Stomach (tissue), 9 donors: ENCODE results near the gene DIDO1. TPM values are rescaled to one million over a fixed set of nuclear protein-coding genes. Genes with fewer than 3 reads are reported as not detected.

Experiments used
- DNase-seq, 2 donors: peaks; one replicate each; pipeline versions ENCODE4 v3.0.0 to v3.0.0-alpha.2; 2013 to 2019
- H3K27ac ChIP-seq, 5 donors: fragments of 200-600 bp in 4 of 5; sonication (generic) in 4 of 5; one replicate each; pipeline ENCODE4 v1.5.1; 2013 to 2019; ENCODE audit warnings: mild to moderate bottlenecking in 1 of 5, moderate library complexity in 1 of 5
- H3K27me3 ChIP-seq, 3 donors: fragments of 200-600 bp; sonication (generic); one replicate each; pipeline ENCODE4 v1.5.1; 2017 to 2019; ENCODE audit warnings: mixed run types in 1 of 3
- H3K36me3 ChIP-seq, 4 donors: fragments of 200-600 bp; sonication (generic); 1 replicate in 3 of 4; 2 replicates in 1 of 4; pipeline ENCODE4 v1.5.1; 2016 to 2019
- H3K4me1 ChIP-seq, 4 donors: fragments of 200-600 bp; sonication (generic); one replicate each; pipeline ENCODE4 v1.5.1; 2016 to 2019
- H3K4me3 ChIP-seq, 4 donors: fragments of 200-600 bp; sonication (generic) in 3 of 4; one replicate each; pipeline ENCODE4 v1.5.1; 2016 to 2019; ENCODE audit warnings: mild to moderate bottlenecking in 1 of 4
- H3K9me3 ChIP-seq, 4 donors: fragments of 200-600 bp; sonication (generic); one replicate each; pipeline ENCODE4 v1.5.1; 2016 to 2019
- EP300 ChIP-seq: sonication (generic); formaldehyde crosslinking; IDR thresholded peaks from one replicate; pipeline ENCODE4 v1.6.1; 2017; ENCODE audit warnings: antibody characterized with exemption
- POLR2A ChIP-seq, 4 donors: fragments of 450-650 bp; IDR thresholded peaks; one replicate each; pipeline ENCODE4 v1.6.1; 2016; ENCODE audit warnings: antibody characterized with exemption in 4 of 4, control low read depth in 2 of 4, mild to moderate bottlenecking in 1 of 4, moderate library complexity in 1 of 4
- POLR2AphosphoS5 ChIP-seq, 3 donors: sonication (generic); formaldehyde crosslinking; IDR thresholded peaks; one replicate each; pipeline ENCODE4 v1.6.1; 2016; ENCODE audit warnings: antibody characterized with exemption in 3 of 3
- WGBS, 5 donors: extraction: QIAGEN DNeasy Blood & Tissue Kit in 3 of 5; methylation state at CpG; one replicate each; pipeline versions ENCODE4 v1.1.5 to v1.1.7; 2013 to 2018; 5-methylcytosine and 5-hydroxymethylcytosine counted together
- intact Hi-C: fragments of 100-400 bp; cut with DNase I; formaldehyde crosslinking; loops from one replicate; pipeline ENCODE4 v1.15.1; 2023; ENCODE audit warnings: low total_unique reads
- polyA plus RNA-seq, 3 donors: library from polyadenylated mRNA; stranded (reverse); fragments of 200-250 nt; gene quantifications; one replicate each; pipeline ENCODE4 v1.2.3, GENCODE V29; 2013
- total RNA-seq, 5 donors: library from RNA; depleted of rRNA; stranded (reverse); fragments of >200 nt; gene quantifications; one replicate each; pipeline versions ENCODE4 v1.1.0 to v1.2.3, GENCODE V29; 2014 to 2016
- TF ChIP-seq, protein P1 (sequence below), 7 experiments: fragments of 450-650 bp in 4 of 7; fragments of 200-600 bp in 3 of 7; sonication (generic) in 3 of 7; IDR thresholded peaks; one replicate each; pipeline ENCODE4 v1.5.1; 2016 to 2019; ENCODE audit warnings: antibody characterized with exemption in 7 of 7, control low read depth in 2 of 7, mild to moderate bottlenecking in 1 of 7
- donor health status: healthy with polysubstance abuse.
- donor health status: Bipolar disorder and iron deficiency.
- donor health status: healthy.

DIDO1 gene
- total and polyA plus RNA-seq, 8 donors: 8.1 to 117 (median 57.7) TPM

DNA sequence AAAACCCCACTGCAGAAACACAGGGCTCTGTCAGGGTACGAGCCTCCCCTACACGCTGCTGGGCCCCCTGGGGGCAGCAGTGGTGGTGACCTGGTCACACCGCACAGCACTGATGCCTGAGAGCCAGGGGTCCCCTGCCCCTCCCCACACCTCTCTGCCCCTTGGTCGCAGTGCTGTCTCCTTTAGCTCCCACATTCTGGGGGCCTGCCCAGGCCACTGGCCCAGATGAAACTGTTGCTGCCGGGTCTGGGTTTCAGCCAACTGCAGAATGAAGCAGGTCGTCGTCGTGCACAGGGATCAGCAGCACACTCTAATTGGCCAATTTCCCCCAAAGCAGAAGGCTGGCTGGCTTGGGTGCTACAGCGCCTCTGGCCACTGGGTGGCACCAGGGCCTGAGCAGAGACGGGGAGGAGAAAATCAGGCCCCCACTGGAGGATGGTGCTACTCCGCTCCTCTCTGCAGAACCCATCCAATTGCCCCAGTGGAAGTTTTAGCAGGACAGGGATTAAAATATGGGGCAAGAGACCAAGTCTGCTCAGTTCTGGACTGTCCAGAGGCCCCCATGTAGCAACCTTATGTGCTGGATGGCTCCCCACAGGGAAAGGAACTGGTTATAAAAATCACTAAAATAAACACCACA lies 26.1 kb downstream of the DIDO1 start:
- peaks cover 26 to 38% (median 36%) of the 10 kb centered on the region in 4 donors for H3K4me1 ChIP-seq
- H3K27me3 ChIP-seq: no peaks in the 10 kb centered on the region
- TF ChIP-seq, protein P1, sequence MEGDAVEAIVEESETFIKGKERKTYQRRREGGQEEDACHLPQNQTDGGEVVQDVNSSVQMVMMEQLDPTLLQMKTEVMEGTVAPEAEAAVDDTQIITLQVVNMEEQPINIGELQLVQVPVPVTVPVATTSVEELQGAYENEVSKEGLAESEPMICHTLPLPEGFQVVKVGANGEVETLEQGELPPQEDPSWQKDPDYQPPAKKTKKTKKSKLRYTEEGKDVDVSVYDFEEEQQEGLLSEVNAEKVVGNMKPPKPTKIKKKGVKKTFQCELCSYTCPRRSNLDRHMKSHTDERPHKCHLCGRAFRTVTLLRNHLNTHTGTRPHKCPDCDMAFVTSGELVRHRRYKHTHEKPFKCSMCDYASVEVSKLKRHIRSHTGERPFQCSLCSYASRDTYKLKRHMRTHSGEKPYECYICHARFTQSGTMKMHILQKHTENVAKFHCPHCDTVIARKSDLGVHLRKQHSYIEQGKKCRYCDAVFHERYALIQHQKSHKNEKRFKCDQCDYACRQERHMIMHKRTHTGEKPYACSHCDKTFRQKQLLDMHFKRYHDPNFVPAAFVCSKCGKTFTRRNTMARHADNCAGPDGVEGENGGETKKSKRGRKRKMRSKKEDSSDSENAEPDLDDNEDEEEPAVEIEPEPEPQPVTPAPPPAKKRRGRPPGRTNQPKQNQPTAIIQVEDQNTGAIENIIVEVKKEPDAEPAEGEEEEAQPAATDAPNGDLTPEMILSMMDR (IDR thresholded peaks at IDR 0.05): peak in 5 of 7 experiments; percentile 80 to 92 (median 88)
- TF ChIP-seq EP300 (no peak), POLR2AphosphoS5 (IDR thresholded peaks at IDR 0.05) (peak in 1 of 3 donors; percentile 74), POLR2A (IDR thresholded peaks at IDR 0.05) (no peak)
- WGBS, 5 donors: 0 to 5% (median 2%) methylated on average over 3 to 11 of the region's 11 CpGs
- H3K36me3 ChIP-seq: peaks cover 43 to 62% (median 60%) of the 10 kb centered on the region in 4 donors
- no peak overlapping the region for H3K4me3 ChIP-seq
- no peaks in the 10 kb centered on the region for H3K9me3 ChIP-seq
- H3K27ac ChIP-seq: peak overlapping the region; percentile 57 to 79 (median 72)
- intact Hi-C loops: loop anchor here (10.0 kb wide), 1 partner anchor 105 kb away; the partner anchor contains the start of gene BHLHE23
- peak; percentile 75 to 92 for DNase-seq

DNA sequence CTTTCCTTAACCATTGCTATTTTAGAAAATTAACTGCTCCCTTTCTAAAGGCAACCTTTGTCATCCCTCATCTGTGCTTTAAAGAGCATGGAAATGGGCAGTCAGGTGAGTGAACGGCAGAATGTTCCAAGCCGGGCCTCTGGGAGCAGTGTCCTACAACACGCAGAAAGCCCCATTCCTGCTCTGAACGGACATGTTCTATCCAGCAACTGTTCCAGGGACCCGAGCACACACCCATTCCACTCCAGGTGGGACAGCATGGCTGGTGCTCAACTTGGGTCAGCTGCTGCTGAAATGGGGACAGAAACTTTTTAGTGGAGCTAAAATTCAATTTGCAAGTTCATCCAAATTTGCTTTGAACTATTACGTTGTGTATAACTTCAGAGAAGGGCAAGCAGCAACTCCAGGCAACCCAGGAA lies 26.7 kb downstream of the DIDO1 start:
- TF ChIP-seq, protein P1 (IDR thresholded peaks at IDR 0.05): no peak
- no peak for TF ChIP-seq POLR2AphosphoS5 (IDR thresholded peaks at IDR 0.05)
- TF ChIP-seq POLR2A (IDR thresholded peaks at IDR 0.05): no peak
- no peak for TF ChIP-seq EP300
- no peaks in the 10 kb centered on the region for H3K27me3 ChIP-seq
- peak in 1 of 2 donors; percentile 69 for DNase-seq
- intact Hi-C loops: loop anchor here (10.0 kb wide), 1 partner anchor 105 kb away; the partner anchor contains the start of gene BHLHE23
- peak overlapping the region in 4 of 5 donors; percentile 50 to 79 (median 67) for H3K27ac ChIP-seq
- H3K9me3 ChIP-seq: no peaks in the 10 kb centered on the region
- 0 to 11% (median 6%) methylated on average over 6 of the region's 6 CpGs for WGBS, 5 donors
- peaks cover 26 to 38% (median 36%) of the 10 kb centered on the region in 4 donors for H3K4me1 ChIP-seq
- no peak overlapping the region for H3K4me3 ChIP-seq
- H3K36me3 ChIP-seq: peaks cover 43 to 62% (median 60%) of the 10 kb centered on the region in 4 donors

DNA sequence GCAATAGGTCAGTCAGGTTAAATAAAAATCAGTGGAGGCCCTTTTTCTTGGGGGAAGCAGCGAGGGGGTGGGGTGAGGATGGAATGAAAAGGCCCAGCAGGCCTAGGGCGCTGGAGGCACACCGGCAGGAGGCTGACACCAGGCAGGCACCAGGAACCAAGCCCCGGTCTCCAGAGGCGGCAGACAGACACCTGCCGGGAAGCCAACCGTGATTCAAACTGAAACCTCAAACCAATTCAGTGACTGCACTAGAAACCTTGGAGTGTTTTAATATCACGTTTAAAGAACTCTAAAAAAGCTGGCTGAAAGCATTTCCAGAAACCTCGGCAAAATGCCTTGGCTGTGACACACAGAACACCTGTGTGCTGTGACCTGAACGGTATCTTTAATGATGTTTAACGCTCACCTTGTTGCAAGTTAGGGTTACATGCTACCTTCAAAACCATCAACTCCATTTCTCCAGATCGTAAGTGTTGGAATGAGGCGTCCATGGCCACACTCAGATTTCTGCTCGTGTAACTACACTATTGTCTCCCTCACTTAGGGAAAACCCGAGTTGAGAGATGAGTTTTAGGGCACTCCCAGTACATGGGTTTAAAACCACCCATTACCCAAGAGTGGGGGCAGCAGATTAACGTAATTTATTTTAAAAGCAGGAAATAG lies 27.2 kb downstream of the DIDO1 start:
- Histone ChIP-seq H3K4me1 (peaks cover 26 to 38% (median 36%) of the 10 kb centered on the region in 4 donors), H3K27ac (peak overlapping the region in 4 of 5 donors; percentile 50 to 79 (median 60)), H3K36me3 (peaks cover 43 to 62% (median 60%) of the 10 kb centered on the region in 4 donors), H3K4me3 (no peak overlapping the region), H3K27me3 (no peaks in the 10 kb centered on the region), H3K9me3 (no peaks in the 10 kb centered on the region)
- 17 to 29% (median 24%) methylated on average over 15 to 16 of the region's 16 CpGs for WGBS, 5 donors
- intact Hi-C loops: no loop called here
- no peak for TF ChIP-seq EP300
- no peak for TF ChIP-seq POLR2A (IDR thresholded peaks at IDR 0.05)
- TF ChIP-seq POLR2AphosphoS5 (IDR thresholded peaks at IDR 0.05): no peak
- TF ChIP-seq, protein P1 (IDR thresholded peaks at IDR 0.05): no peak
- no peak for DNase-seq

DNA sequence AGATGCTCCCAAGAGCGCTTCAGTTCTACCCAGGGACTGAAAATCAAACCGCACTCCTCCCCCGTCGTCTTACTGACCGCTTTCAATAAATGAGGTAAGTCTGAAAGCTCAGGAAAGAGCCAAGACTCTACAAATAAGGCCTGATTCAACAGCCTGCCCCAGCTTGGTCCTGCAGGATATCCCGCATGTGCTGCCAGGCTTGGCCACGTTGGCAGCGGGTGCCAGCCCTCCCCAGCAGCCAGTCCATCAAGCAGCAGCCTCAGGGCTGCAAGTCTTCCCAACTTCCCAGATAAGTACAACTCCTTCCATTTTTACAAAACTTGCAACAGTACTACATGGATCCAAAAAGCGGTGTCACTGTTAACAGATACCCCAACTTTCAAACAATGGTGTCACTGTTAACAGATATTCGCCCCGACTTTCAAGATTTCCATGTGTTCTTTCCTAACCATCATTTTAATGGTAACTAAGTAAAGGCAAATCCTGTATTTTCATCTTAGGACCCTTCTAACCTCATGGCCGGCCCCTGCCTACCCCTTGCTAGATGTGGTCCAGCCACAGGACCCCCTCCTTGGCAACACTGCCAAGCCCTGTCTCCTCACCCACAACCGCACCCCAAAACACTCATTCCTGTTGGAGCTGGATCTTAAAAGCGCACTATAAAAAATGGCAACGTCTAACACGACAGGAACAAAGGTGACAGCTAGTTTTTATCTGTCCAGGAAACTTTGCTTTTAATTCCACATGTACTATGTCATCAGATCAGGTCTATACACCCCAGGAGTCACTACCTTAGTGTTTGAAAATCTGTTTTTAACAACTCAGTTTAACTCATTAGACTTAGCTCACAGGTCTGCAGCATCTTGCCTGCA lies 28.0 kb downstream of the DIDO1 start:
- Histone ChIP-seq H3K27me3 (no peaks in the 10 kb centered on the region), H3K36me3 (peaks cover 43 to 62% (median 60%) of the 10 kb centered on the region in 4 donors), H3K9me3 (no peaks in the 10 kb centered on the region), H3K27ac (peak overlapping the region; percentile 56 to 79 (median 61)), H3K4me1 (peaks cover 26 to 38% (median 36%) of the 10 kb centered on the region in 4 donors), H3K4me3 (no peak overlapping the region)
- intact Hi-C loops: no loop called here
- 54 to 68% (median 61%) methylated on average over 16 of the region's 16 CpGs for WGBS, 5 donors
- TF ChIP-seq, protein P1 (IDR thresholded peaks at IDR 0.05): no peak
- TF ChIP-seq POLR2AphosphoS5 (IDR thresholded peaks at IDR 0.05) (no peak), EP300 (no peak), POLR2A (IDR thresholded peaks at IDR 0.05) (no peak)
- peak in 1 of 2 donors; percentile 68 for DNase-seq
